Naive thymus-derived CD4-positive, alpha-beta T cell (primary cell): Measurements from ENCODE around the gene TRIM41. TPM values are rescaled to one million over a fixed set of nuclear protein-coding genes. Genes with fewer than 3 reads are reported as not detected.
"Not testable (repeated sequence)": the region's sequence is repeated elsewhere in the genome, so short reads cannot be mapped to it uniquely, and the experiment has no call there.

Experiments
- ATAC-seq: fragments of 150-1000 bp; cut with Tn5 transposase; 2 replicates; pipeline ENCODE4 v1.10.0; 2021; ENCODE audit warnings: mild to moderate bottlenecking, moderate library complexity
- CTCF ChIA-PET: fragments of 350-600 bp; sonication (Branson Sonifier 250); formaldehyde crosslinking; loops from one replicate; lab custom pipeline; 2021; ENCODE audit warnings: antibody characterized with exemption; lab: Charles Lee
- POLR2A ChIA-PET: fragments of 350-600 bp; sonication (Branson Sonifier 250); formaldehyde crosslinking; loops from one replicate; lab custom pipeline; 2021; ENCODE audit warnings: antibody characterized with exemption, inconsistent platforms; lab: Charles Lee
- DNase-seq, 9 donors: peaks; one replicate each; pipeline versions ENCODE4 v3.0.0 to v3.0.0-alpha.2; 2020 to 2022; ENCODE audit warnings: mixed read lengths in 1 of 9
- H3K27ac ChIP-seq: one replicate; pipeline ENCODE4 v1.7.0; 2013; ENCODE audit warnings: mild to moderate bottlenecking, low read depth, low read length, moderate library complexity
- H3K27me3 ChIP-seq, 2 donors: one replicate each; pipeline ENCODE4 v1.7.0; 2013; ENCODE audit warnings: low read length in 2 of 2, mild to moderate bottlenecking in 2 of 2, moderate library complexity in 2 of 2; ENCODE audit not compliant: control insufficient read depth in 2 of 2, insufficient read depth in 2 of 2
- H3K36me3 ChIP-seq, 3 experiments: 1 replicate in 2 of 3; 2 replicates in 1 of 3; pipeline ENCODE4 v1.7.0; 2013; ENCODE audit warnings: low read length in 3 of 3, mild to moderate bottlenecking in 3 of 3, moderate library complexity in 1 of 3; ENCODE audit not compliant: insufficient read depth in 3 of 3, control insufficient read depth in 2 of 3
- H3K4me1 ChIP-seq, 2 donors: one replicate each; pipeline ENCODE4 v1.7.0; 2013; ENCODE audit warnings: low read length in 2 of 2, mild to moderate bottlenecking in 2 of 2, moderate library complexity in 1 of 2; ENCODE audit not compliant: control insufficient read depth in 2 of 2, insufficient read depth in 2 of 2
- H3K4me3 ChIP-seq: 2 replicates; pipeline ENCODE4 v1.7.0; 2013; ENCODE audit warnings: mild to moderate bottlenecking, low read length
- H3K9me3 ChIP-seq, 3 experiments: 1 replicate in 2 of 3; 2 replicates in 1 of 3; pipeline ENCODE4 v1.7.0; 2013; ENCODE audit warnings: low read length in 3 of 3; ENCODE audit not compliant: control insufficient read depth in 2 of 3
- H3K27ac Mint-ChIP-seq, 9 donors: one replicate each; pipeline ENCODE4 v1.8.0; 2020 to 2022; ENCODE audit warnings: mixed read lengths in 9 of 9, mild to moderate bottlenecking in 8 of 9, moderate library complexity in 5 of 9, inconsistent platforms in 2 of 9
- H3K27me3 Mint-ChIP-seq, 5 donors: one replicate each; pipeline ENCODE4 v1.8.0; 2021 to 2022; ENCODE audit warnings: mixed read lengths in 5 of 5, mild to moderate bottlenecking in 1 of 5
- H3K36me3 Mint-ChIP-seq, 5 donors: one replicate each; pipeline ENCODE4 v1.8.0; 2020 to 2022; ENCODE audit warnings: mixed read lengths in 5 of 5, mild to moderate bottlenecking in 3 of 5, inconsistent platforms in 1 of 5
- H3K4me1 Mint-ChIP-seq, 7 donors: one replicate each; pipeline ENCODE4 v1.8.0; 2020 to 2022; ENCODE audit warnings: mixed read lengths in 7 of 7, mild to moderate bottlenecking in 3 of 7, inconsistent platforms in 1 of 7
- H3K4me3 Mint-ChIP-seq, 10 donors: one replicate each; pipeline ENCODE4 v1.8.0; 2020 to 2022; ENCODE audit warnings: mild to moderate bottlenecking in 10 of 10, mixed read lengths in 10 of 10, moderate library complexity in 6 of 10, inconsistent platforms in 2 of 10
- H3K9me3 Mint-ChIP-seq, 11 donors: one replicate each; pipeline ENCODE4 v1.8.0; 2020 to 2022; ENCODE audit warnings: mixed read lengths in 11 of 11, mild to moderate bottlenecking in 4 of 11, inconsistent platforms in 1 of 11, moderate library complexity in 1 of 11
- intact Hi-C, 2 donors: fragments of 100-400 bp; cut with micrococcal nuclease; formaldehyde crosslinking; loops; one replicate each; pipeline ENCODE4 v1.15.1; 2023
- polyA plus RNA-seq, 2 donors: library from polyadenylated mRNA; unstranded; fragments of 300-500 nt; fragmentation: Illumina TruSeq; gene quantifications; one replicate each; pipeline ENCODE4 v1.2.3, GENCODE V29; 2021
- total RNA-seq, 6 experiments: library from RNA in 5 of 6; stranded (reverse) in 5 of 6; gene quantifications; 1 replicate in 5 of 6; 2 replicates in 1 of 6; pipeline ENCODE4 v1.2.3 and lab custom pipeline; 2021 to 2026

Gene TRIM41
- total and polyA plus RNA-seq, 7 experiments from 2014 or later, result 0.72 to 36.5 (median 31.0) TPM

- Histone ChIP-seq H3K4me1 (peaks cover 5 to 11% of the 10 kb centered on the region in 2 donors), H3K9me3 (no peaks in the 10 kb centered on the region), H3K27ac (peak overlapping the region; percentile 73), H3K36me3 (no peaks in the 10 kb centered on the region), H3K27me3 (peaks cover 0 to 4% of the 10 kb centered on the region in 2 donors), H3K4me3 (peak overlapping the region; percentile 67)
- DNase-seq (peak in 4 of 9 donors; percentile 10 to 36 (median 32)), ATAC-seq (no peak)
- H3K27me3 Mint-ChIP-seq, result peaks cover 0 to 45% (median 11%) of the 10 kb centered on the region in 5 donors
- intact Hi-C loops, result loop anchor here (1.0 kb wide), 3 partner anchors 15 to 55 kb away; partner anchors contain the start of gene TRIM52 (in 1 of the 2)
- H3K27ac Mint-ChIP-seq, result peak overlapping the region; percentile 90 to 100 (median 98)
- peaks cover 0 to 17% (median 0%) of the 10 kb centered on the region in 5 donors for H3K36me3 Mint-ChIP-seq
- peak overlapping the region; percentile 88 to 99 (median 94) for H3K4me3 Mint-ChIP-seq
- ChIA-PET POLR2A (interaction anchor here (1.0 to 8.9 kb wide), 13 partner anchors 9 to 55 kb away, joined by 3 to 259 read pairs (median 12); partner anchors contain the start of genes TRIM41 and TRIM52), CTCF (interaction anchor here (0.5 to 4.1 kb wide), 9 partner anchors 8 to 631 kb away, joined by 3 to 18 read pairs (median 6); partner anchors contain the start of gene TRIM41)
- H3K9me3 Mint-ChIP-seq, result peaks cover 0 to 23% (median 3%) of the 10 kb centered on the region in 11 donors
- peaks cover 21 to 35% (median 32%) of the 10 kb centered on the region in 7 donors for H3K4me1 Mint-ChIP-seq
Observed at GRCh38 chr5:181205761-181206649, 17.1 kb upstream of the TRIM41 start.

GRCh38 chr5:181207214-181207959 lies 15.7 kb upstream of the TRIM41 start:
- Mint-ChIP-seq H3K4me3 (peak overlapping the region; percentile 88 to 99 (median 94)), H3K9me3 (peaks cover 0 to 23% (median 3%) of the 10 kb centered on the region in 11 donors), H3K27me3 (peaks cover 0 to 36% (median 11%) of the 10 kb centered on the region in 5 donors), H3K27ac (peak overlapping the region; percentile 90 to 100 (median 98)), H3K4me1 (peaks cover 21 to 45% (median 37%) of the 10 kb centered on the region in 7 donors), H3K36me3 (peaks cover 0 to 17% (median 0%) of the 10 kb centered on the region in 5 donors)
- H3K9me3 ChIP-seq, result no peaks in the 10 kb centered on the region
- peak overlapping the region; percentile 67 for H3K4me3 ChIP-seq
- intact Hi-C loops, result loop anchor here (1.0 kb wide), 5 partner anchors 10 to 47 kb away; partner anchors contain the start of gene RACK1 (in 1 of the 2)
- ChIA-PET POLR2A (interaction anchor here (0.6 to 8.9 kb wide), 18 partner anchors 9 to 1584 kb away, joined by 3 to 259 read pairs (median 8); partner anchors contain the start of genes HNRNPH1, RACK1, TRIM41 and TRIM52), CTCF (interaction anchor here (0.6 to 4.1 kb wide), 10 partner anchors 9 to 48 kb away, joined by 3 to 18 read pairs (median 5); partner anchors contain the start of gene TRIM41)
- H3K27ac ChIP-seq, result peak overlapping the region; percentile 73
- ATAC-seq, result peak; percentile 70
- peaks cover 0 to 4% of the 10 kb centered on the region in 2 donors for H3K27me3 ChIP-seq
- DNase-seq, result peak; percentile 38 to 87 (median 78)
- H3K4me1 ChIP-seq, result peaks cover 5 to 11% of the 10 kb centered on the region in 2 donors
- H3K36me3 ChIP-seq, result no peaks in the 10 kb centered on the region

- Histone ChIP-seq H3K4me1 (peaks cover 5 to 11% of the 10 kb centered on the region in 2 donors), H3K36me3 (no peaks in the 10 kb centered on the region), H3K4me3 (peak overlapping the region; percentile 67), H3K9me3 (no peaks in the 10 kb centered on the region), H3K27ac (peak overlapping the region; percentile 73), H3K27me3 (peaks cover 0 to 4% of the 10 kb centered on the region in 2 donors)
- ChIA-PET CTCF (interaction anchor here (0.6 to 4.1 kb wide), 5 partner anchors 16 to 47 kb away, joined by 3 to 18 read pairs (median 4); no protein-coding TSS in a partner anchor), POLR2A (interaction anchor here (0.5 to 8.9 kb wide), 16 partner anchors 9 to 1585 kb away, joined by 3 to 259 read pairs (median 8); partner anchors contain the start of genes HNRNPH1, RACK1, TRIM41 and TRIM52)
- peak overlapping the region; percentile 90 to 100 (median 98) for H3K27ac Mint-ChIP-seq
- H3K4me3 Mint-ChIP-seq, result peak overlapping the region; percentile 88 to 99 (median 94)
- ATAC-seq (no peak), DNase-seq (no peak)
- peaks cover 0 to 23% (median 3%) of the 10 kb centered on the region in 11 donors for H3K9me3 Mint-ChIP-seq
- intact Hi-C loops, result loop anchor here (1.0 kb wide), 5 partner anchors 9 to 48 kb away; partner anchors contain the start of gene RACK1 (in 1 of the 2)
- H3K4me1 Mint-ChIP-seq, result peaks cover 21 to 45% (median 37%) of the 10 kb centered on the region in 7 donors
- H3K36me3 Mint-ChIP-seq, result peaks cover 0 to 17% (median 0%) of the 10 kb centered on the region in 5 donors
- peaks cover 0 to 33% (median 11%) of the 10 kb centered on the region in 5 donors for H3K27me3 Mint-ChIP-seq
Observed at GRCh38 chr5:181207960-181208253, 15.2 kb upstream of the TRIM41 start.

GRCh38 chr5:181209006-181209405 lies 14.1 kb upstream of the TRIM41 start:
- peaks cover 0 to 26% (median 11%) of the 10 kb centered on the region in 5 donors for H3K27me3 Mint-ChIP-seq
- DNase-seq, ATAC-seq, H3K4me3 Mint-ChIP-seq, H3K27ac ChIP-seq, intact Hi-C loops, H3K27me3 ChIP-seq, H3K9me3 ChIP-seq, CTCF ChIA-PET, H3K4me3 ChIP-seq, H3K27ac Mint-ChIP-seq, H3K36me3 ChIP-seq: not testable (repeated sequence)
- peaks cover 0 to 17% (median 0%) of the 10 kb centered on the region in 5 donors for H3K36me3 Mint-ChIP-seq
- H3K4me1 Mint-ChIP-seq, result peaks cover 21 to 54% (median 38%) of the 10 kb centered on the region in 7 donors
- POLR2A ChIA-PET, result interaction anchor here (3.0 to 8.9 kb wide), 2 partner anchors 18 to 24 kb away, joined by 20 to 259 read pairs; no protein-coding TSS in a partner anchor
- H3K4me1 ChIP-seq, result peaks cover 5 to 11% of the 10 kb centered on the region in 2 donors
- peaks cover 0 to 23% (median 3%) of the 10 kb centered on the region in 11 donors for H3K9me3 Mint-ChIP-seq

- DNase-seq, H3K4me3 Mint-ChIP-seq, CTCF ChIA-PET, intact Hi-C loops, ATAC-seq, H3K9me3 ChIP-seq, H3K36me3 ChIP-seq, H3K27me3 ChIP-seq, H3K27ac ChIP-seq, H3K4me3 ChIP-seq: not testable (repeated sequence)
- Mint-ChIP-seq H3K9me3 (peaks cover 0 to 23% (median 3%) of the 10 kb centered on the region in 11 donors), H3K4me1 (peaks cover 20 to 60% (median 42%) of the 10 kb centered on the region in 7 donors), H3K36me3 (peaks cover 0 to 17% (median 0%) of the 10 kb centered on the region in 5 donors), H3K27me3 (peaks cover 0 to 23% (median 11%) of the 10 kb centered on the region in 5 donors), H3K27ac (peak overlapping the region in 1 of 9 donors; percentile 38)
- peaks cover 5 to 11% of the 10 kb centered on the region in 2 donors for H3K4me1 ChIP-seq
- POLR2A ChIA-PET, result interaction anchor here (0.8 to 1.2 kb wide), 3 partner anchors 10 to 19 kb away, joined by 3 to 4 read pairs (median 4); no protein-coding TSS in a partner anchor
Observed at GRCh38 chr5:181210148-181210547, 12.9 kb upstream of the TRIM41 start.
